SJCRH30 (cell line): ENCODE measurements around the gene WNT4. TPM values are rescaled to one million over a fixed set of nuclear protein-coding genes. Genes with fewer than 3 reads are reported as not detected.

Experiments used
- DNase-seq, 2 experiments: peaks; one replicate each; pipeline ENCODE4 v3.0.0-alpha.2; 2015 to 2020
- H3K27ac ChIP-seq: fragments of 250-450 bp; sonication (Bioruptor Pico); 2 replicates; pipeline ENCODE4 v1.5.1; 2020; ENCODE audit warnings: mild to moderate bottlenecking, moderate library complexity
- H3K27me3 ChIP-seq: fragments of 250-450 bp; sonication (Bioruptor Pico); 2 replicates; pipeline ENCODE4 v1.5.1; 2020; ENCODE audit warnings: mild to moderate bottlenecking, moderate library complexity
- H3K36me3 ChIP-seq: fragments of 250-450 bp; sonication (Bioruptor Pico); 2 replicates; pipeline ENCODE4 v1.5.1; 2020; ENCODE audit warnings: mild to moderate bottlenecking, moderate library complexity
- H3K4me1 ChIP-seq: fragments of 250-450 bp; sonication (Bioruptor Pico); 2 replicates; pipeline ENCODE4 v1.5.1; 2020; ENCODE audit warnings: mild to moderate bottlenecking, moderate library complexity
- H3K4me3 ChIP-seq: fragments of 250-450 bp; sonication (Bioruptor Pico); 2 replicates; pipeline ENCODE4 v1.5.1; 2020; ENCODE audit warnings: mild to moderate bottlenecking, moderate library complexity
- H3K9me3 ChIP-seq: fragments of 250-450 bp; sonication (Bioruptor Pico); replicated peaks from 2 replicates; pipeline ENCODE4 v1.5.1; 2020; ENCODE audit warnings: mild to moderate bottlenecking, moderate library complexity
- total RNA-seq: library from RNA; depleted of rRNA; stranded (reverse); fragments of >200 nt; shearing (Covaris generic); gene quantifications from 2 replicates; pipeline ENCODE4 v1.2.3, GENCODE V29; 2014; rRNA removed

The WNT4 gene
- total RNA-seq, 1 experiment from 2014 or later = 1.2 TPM

DNA sequence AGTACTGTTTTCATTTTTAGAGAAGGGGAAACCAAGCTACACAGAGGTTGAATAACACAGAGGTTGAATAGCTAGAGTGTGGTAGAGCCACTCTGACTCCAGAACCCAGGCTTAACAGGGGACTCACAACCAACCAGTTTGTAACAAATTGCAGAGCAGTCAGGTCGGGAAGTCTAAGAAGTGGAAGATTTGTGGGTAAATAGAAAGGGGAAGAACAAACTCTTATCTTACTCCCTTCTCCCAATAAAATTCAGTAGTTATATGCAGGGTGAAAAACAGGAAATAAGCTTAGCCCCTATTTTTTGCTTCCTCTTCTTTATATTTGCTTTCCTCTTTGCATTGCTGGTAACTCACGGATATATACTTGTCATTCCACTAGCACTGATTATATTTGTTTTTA lies 67.2 kb downstream of the WNT4 start:
- Histone ChIP-seq H3K9me3 (no peaks in the 10 kb centered on the region), H3K27me3 (no peaks in the 10 kb centered on the region), H3K4me3 (no peak overlapping the region), H3K4me1 (peaks cover 16% of the 10 kb centered on the region), H3K27ac (no peak overlapping the region), H3K36me3 (peaks cover 29% of the 10 kb centered on the region)
- no peak for DNase-seq

- no peaks in the 10 kb centered on the region for H3K27me3 ChIP-seq
- H3K4me3 ChIP-seq = no peak overlapping the region
- H3K27ac ChIP-seq = no peak overlapping the region
- H3K36me3 ChIP-seq = peaks cover 26% of the 10 kb centered on the region
- H3K9me3 ChIP-seq = 0 out of 2 replicates have a peak, but pooled peaks cover 3% of the 10 kb centered on the region
- H3K4me1 ChIP-seq = peaks cover 16% of the 10 kb centered on the region
- DNase-seq = no peak
These were observed 68.1 kb downstream of the WNT4 start for GRCh38 chr1:22074803-22075202.

GRCh38 chr1:22071511-22071910 lies 71.4 kb downstream of the WNT4 start:
- Histone ChIP-seq H3K9me3 (0 out of 2 replicates have a peak, but pooled peaks cover 3% of the 10 kb centered on the region), H3K27me3 (no peaks in the 10 kb centered on the region), H3K4me1 (no peaks in the 10 kb centered on the region), H3K4me3 (no peak overlapping the region), H3K27ac (no peak overlapping the region), H3K36me3 (peaks cover 27% of the 10 kb centered on the region)
- DNase-seq = no peak

Other genes with a start within 250 kb of the WNT4 start
- 82.3 and 84.0 TPM in 2 replicates for gene HSPG2, start 205.8 kb downstream of the WNT4 start, total RNA-seq
- not detected in 2 replicates for gene CELA3B, start 166.1 kb downstream of the WNT4 start, total RNA-seq
- gene CELA3A, start 141.4 kb downstream of the WNT4 start, total RNA-seq = 0.32 TPM in 1 of 2 replicates, not detected in the other
- gene CDC42, start 90.4 kb downstream of the WNT4 start, total RNA-seq = 335 and 336 TPM in 2 replicates